Medulla oblongata (tissue), 1 donor: ENCODE data around the gene PRAMEF18.
"Not testable (repeated sequence)": the region's sequence is repeated elsewhere in the genome, so short reads cannot be mapped to it uniquely, and the experiment has no call there.

Experiments used
- DNase-seq: peaks from one replicate; pipeline ENCODE4 v3.0.0-alpha.2; 2015; ENCODE audit errors: extremely low spot score

The PRAMEF18 gene

GRCh38 chr1:13208712-13209111 lies 17.2 kb downstream of the PRAMEF18 start:
- DNase-seq = not testable (repeated sequence)

- DNase-seq = not testable (repeated sequence)
These were observed 24.6 kb downstream of the PRAMEF18 start, which contains the start of gene PRAMEF13 for GRCh38 chr1:13201309-13201708. Gene PRAMEF13 (minus strand): TSS chr1:13201409. CDS start chr1:13199589, 1,820 bp downstream.
